ENCODE data around the gene CDRT4.
A peak's percentile ranks its signal among the peaks of the same experiment; 100 is the strongest.

GRCh38 chr17:15398291-15398690, 69.1 kb downstream of the CDRT4 start:
- TF ChIP-seq YY1 (IDR thresholded peaks at IDR 0.05; ENCODE audit: extremely low read depth, insufficient replicate concordance, low read depth, low read length) = peak; percentile 14
- no peak for TF ChIP-seq REST (IDR thresholded peaks at IDR 0.05; ENCODE audit: low read depth)
- TF ChIP-seq FOSL1 (IDR thresholded peaks at IDR 0.05; ENCODE audit: low read depth) = 0 out of 2 replicates have a peak, but pooled peaks have one; percentile 40
- no peak for TF ChIP-seq CTCF (IDR thresholded peaks at IDR 0.05 in 2 of 3, conservative IDR thresholded peaks at IDR 0.05 in 1 of 3; ENCODE audit: borderline replicate concordance in 1 of 3, insufficient read depth in 1 of 3, low read depth in 2 of 3, low read length in 2 of 3)
- no peak for TF ChIP-seq ZFX (IDR thresholded peaks at IDR 0.05)
- no peak for TF ChIP-seq EZH2 (IDR thresholded peaks at IDR 0.05)
- no peak for TF ChIP-seq POLR2A (IDR thresholded peaks at IDR 0.05; ENCODE audit: borderline replicate concordance, extremely low read depth, insufficient read depth, insufficient read length)
- TF ChIP-seq MAX (IDR thresholded peaks at IDR 0.05) = no peak
- TF ChIP-seq TCF7L2 (IDR thresholded peaks at IDR 0.05; ENCODE audit: borderline replicate concordance, extremely low read depth, insufficient read depth, insufficient read length) = no peak
- peak; percentile 51 for TF ChIP-seq JUND (IDR thresholded peaks at IDR 0.05)
- no peak for TF ChIP-seq ATF3 (IDR thresholded peaks at IDR 0.05)
- TF ChIP-seq EZH2phosphoT487 (IDR thresholded peaks at IDR 0.05; ENCODE audit: borderline replicate concordance) = no peak
- no peak for TF ChIP-seq POLR2AphosphoS5 (IDR thresholded peaks at IDR 0.05; ENCODE audit: low read depth, low read length)

All from HCT116 (cell line).